Measurements from ENCODE around the gene HOXB4. TPM values are rescaled to one million over a fixed set of nuclear protein-coding genes. Genes with fewer than 3 reads are reported as not detected.

The HOXB4 gene
- total RNA-seq, 4 donors from 2014 or later: 0.18 to 1.8 (median 0.51) TPM

- Histone ChIP-seq H3K9me3 (no peaks in the 10 kb centered on the region), H3K36me3 (no peaks in the 10 kb centered on the region), H3K4me1 (peaks cover 3 to 25% of the 10 kb centered on the region in 2 donors), H3K27me3 (peaks cover 78 to 98% (median 94%) of the 10 kb centered on the region in 3 donors), H3K4me3 (peak overlapping the region; percentile 17 to 72 (median 58)), H3K27ac (peak overlapping the region; percentile 36 to 74 (median 55))
- TF ChIP-seq CTCF (IDR thresholded peaks at IDR 0.05 in 4 of 5, conservative IDR thresholded peaks at IDR 0.05 in 1 of 5) (no peak), POLR2A (IDR thresholded peaks at IDR 0.05) (no peak)
- ATAC-seq (no peak), DNase-seq (no peak)
- intact Hi-C loops (cut with DNase I; ENCODE audit: low total_unique reads): no loop called here
- in situ Hi-C loops (cut with MboI; ENCODE audit: low sequenced_read_pairs in 4 of 4): loop anchor here in 3 of 4 donors (10.0 kb wide), 2 partner anchors 251 to 261 kb away; no protein-coding TSS in a partner anchor
Observed at GRCh38 chr17:48596000-48596734, 18.0 kb upstream of the HOXB4 start.

- intact Hi-C loops (cut with DNase I; ENCODE audit: low total_unique reads): no loop called here
- Histone ChIP-seq H3K27ac (peak overlapping the region in 2 of 4 donors; percentile 70 to 74), H3K4me3 (no peak overlapping the region), H3K9me3 (no peaks in the 10 kb centered on the region), H3K36me3 (no peaks in the 10 kb centered on the region), H3K27me3 (peaks cover 75 to 95% (median 92%) of the 10 kb centered on the region in 3 donors), H3K4me1 (peaks cover 3 to 25% of the 10 kb centered on the region in 2 donors)
- DNase-seq (no peak), ATAC-seq (no peak)
- TF ChIP-seq CTCF (IDR thresholded peaks at IDR 0.05 in 4 of 5, conservative IDR thresholded peaks at IDR 0.05 in 1 of 5) (no peak), POLR2A (IDR thresholded peaks at IDR 0.05) (no peak)
- in situ Hi-C loops (cut with MboI; ENCODE audit: low sequenced_read_pairs in 4 of 4): loop anchor here in 3 of 4 donors (10.0 kb wide), 2 partner anchors 251 to 261 kb away; no protein-coding TSS in a partner anchor
Observed at GRCh38 chr17:48595278-48595999, 17.3 kb upstream of the HOXB4 start.

- ATAC-seq (no peak), DNase-seq (no peak)
- Histone ChIP-seq H3K4me1 (peaks cover 3 to 25% of the 10 kb centered on the region in 2 donors), H3K27ac (peak overlapping the region in 2 of 4 donors; percentile 2 to 47), H3K36me3 (no peaks in the 10 kb centered on the region), H3K9me3 (no peaks in the 10 kb centered on the region), H3K4me3 (no peak overlapping the region), H3K27me3 (peaks cover 69 to 94% (median 87%) of the 10 kb centered on the region in 3 donors)
- intact Hi-C loops (cut with DNase I; ENCODE audit: low total_unique reads) (loop anchor here (5.0 kb wide), 1 partner anchor 242 kb away; no protein-coding TSS in a partner anchor), in situ Hi-C loops (cut with MboI; ENCODE audit: low sequenced_read_pairs in 4 of 4) (loop anchor here in 3 of 4 donors (10.0 kb wide), 2 partner anchors 250 to 260 kb away; no protein-coding TSS in a partner anchor)
- TF ChIP-seq CTCF (IDR thresholded peaks at IDR 0.05 in 4 of 5, conservative IDR thresholded peaks at IDR 0.05 in 1 of 5): no peak
- no peak for TF ChIP-seq POLR2A (IDR thresholded peaks at IDR 0.05)
Observed at GRCh38 chr17:48594538-48595277, 16.6 kb upstream of the HOXB4 start.

- peaks cover 67 to 89% (median 80%) of the 10 kb centered on the region in 3 donors for H3K27me3 ChIP-seq
Observed at GRCh38 chr17:48593840-48594537, 15.8 kb upstream of the HOXB4 start.

More at GRCh38 chr17:48593840-48594537, 15.8 kb upstream of the HOXB4 start:
- peak overlapping the region; percentile 44 to 50 (median 49) for H3K4me3 ChIP-seq
- DNase-seq: peak in 1 of 2 donors; percentile 53
- no peaks in the 10 kb centered on the region for H3K9me3 ChIP-seq
- peak; percentile 32 to 65 for ATAC-seq
- TF ChIP-seq CTCF (IDR thresholded peaks at IDR 0.05 in 4 of 5, conservative IDR thresholded peaks at IDR 0.05 in 1 of 5): peak; percentile 73 to 94 (median 82)
- TF ChIP-seq POLR2A (IDR thresholded peaks at IDR 0.05): no peak
- intact Hi-C loops (cut with DNase I; ENCODE audit: low total_unique reads): loop anchor here (5.0 kb wide), 1 partner anchor 242 kb away; no protein-coding TSS in a partner anchor
- in situ Hi-C loops (cut with MboI; ENCODE audit: low sequenced_read_pairs in 4 of 4): loop anchor here in 3 of 4 donors (10.0 kb wide), 2 partner anchors 249 to 259 kb away; no protein-coding TSS in a partner anchor
- no peaks in the 10 kb centered on the region for H3K36me3 ChIP-seq
- H3K27ac ChIP-seq: peak overlapping the region in 2 of 4 donors; percentile 2 to 47
- H3K4me1 ChIP-seq: peaks cover 3 to 25% of the 10 kb centered on the region in 2 donors

Data from gastrocnemius medialis (tissue), 4 donors.